ENCODE results near the gene PPP2R5C. TPM values are rescaled to one million over a fixed set of nuclear protein-coding genes. Genes with fewer than 3 reads are reported as not detected.
A peak's percentile ranks its signal among the peaks of the same experiment; 100 is the strongest.

PPP2R5C gene
- total and polyA plus RNA-seq, 9 of the 15 experiments (the other 6 are each of a cell fraction or from before 2014, with no cell fraction given), result 284 to 617 (median 395) TPM

DNA sequence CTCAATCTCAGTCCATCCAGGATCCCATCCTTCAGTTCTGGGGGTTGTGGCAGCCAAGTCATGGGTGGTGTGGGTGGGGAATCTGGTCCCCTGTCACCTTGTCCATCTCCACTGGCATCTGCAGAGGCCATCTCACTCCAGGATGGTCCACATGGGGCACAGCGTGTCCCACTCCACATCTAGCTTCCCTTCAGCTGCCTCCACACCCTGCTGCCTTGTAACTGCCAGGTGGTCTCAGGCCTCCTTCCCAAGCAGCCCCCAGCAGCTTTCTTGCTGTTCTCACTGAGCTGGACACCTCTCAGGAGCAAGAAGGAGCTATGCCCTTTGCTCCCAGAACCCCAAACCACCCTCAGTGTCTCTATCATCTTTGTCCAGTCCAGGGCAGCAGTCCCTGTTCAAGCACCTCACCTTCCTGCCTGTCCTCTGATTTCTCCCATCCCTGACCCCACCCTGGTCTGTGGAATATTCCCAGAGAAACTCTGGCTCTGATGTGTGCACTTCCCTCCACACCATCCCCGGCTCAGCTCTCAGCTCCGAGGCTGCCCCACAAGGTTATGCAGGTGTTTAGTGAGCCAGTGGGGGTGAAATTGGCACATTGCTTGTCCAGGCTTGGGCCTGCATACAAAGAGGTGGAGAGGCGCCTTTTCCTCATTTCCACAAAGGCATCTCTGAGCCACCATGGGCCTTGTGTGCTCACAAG is 189.2 kb downstream of the PPP2R5C start:
- Histone ChIP-seq H2AFZ (ENCODE audit: low read depth, low read length) (no peak overlapping the region), H3K4me1 (replicated peaks in 1 of 2; ENCODE audit: control insufficient read depth in 2 of 2, insufficient read depth in 2 of 2, low read length in 2 of 2) (peaks cover 5 to 20% of the 10 kb centered on the region in 2 experiments; a peak in 4 of 5 replicates), H3K27ac (ENCODE audit: extremely low read depth, low read depth, low read length) (no peak overlapping the region), H3K36me3 (ENCODE audit: control insufficient read depth, insufficient read depth, low read length) (no peaks in the 10 kb centered on the region), H3K9me1 (ENCODE audit: control insufficient read depth, insufficient read depth, low read length) (no peaks in the 10 kb centered on the region), H3K27me3 (ENCODE audit: control insufficient read depth in 2 of 2, insufficient read depth in 2 of 2, low read length in 2 of 2) (no peaks in the 10 kb centered on the region), H4K20me1 (replicated peaks; ENCODE audit: control insufficient read depth, insufficient read depth, low read length) (no peaks in the 10 kb centered on the region), H3K4me2 (ENCODE audit: insufficient read depth, low read length) (no peak overlapping the region), H3K9me3 (replicated peaks; ENCODE audit: control insufficient read depth, insufficient read depth, low read depth, low read length) (no peaks in the 10 kb centered on the region), H3K4me3 (no peak overlapping the region), H3K79me2 (ENCODE audit: control insufficient read depth, insufficient read depth, low read length) (peaks cover 17% of the 10 kb centered on the region), H3K9ac (ENCODE audit: insufficient read depth in 1 of 2, low read depth in 2 of 2, low read length in 2 of 2) (peak overlapping the region in 1 of 2 experiments; percentile 80; a peak in 2 of 4 replicates)
- intact Hi-C loops (cut with micrococcal nuclease), result no loop called here
- in situ Hi-C loops (cut with MboI), result no loop called here
- ChIA-PET CTCF (ENCODE audit: low intra/inter-chr PET ratio) (no interaction called here), POLR2A (interaction anchor here (0.8 kb wide), 1 partner anchor 21 kb away, joined by 3 read pairs; no protein-coding TSS in a partner anchor)
- FAIRE-seq, result no peak
- 80% methylated on average over 2 of the region's 4 CpGs for WGBS (ENCODE audit: insufficient coverage, low coverage, missing lambda C conversion rate)
- no peak for DNase-seq (ENCODE audit: extremely low read depth in 1 of 4, low spot score in 3 of 4)
- BruUV-seq (replicated peaks), result no TSS peak
- no peak for ATAC-seq
- TF ChIP-seq ZNF124 (CRISPR knock-in tag; IDR thresholded peaks at IDR 0.05), result no peak
- TF ChIP-seq, protein P1, sequence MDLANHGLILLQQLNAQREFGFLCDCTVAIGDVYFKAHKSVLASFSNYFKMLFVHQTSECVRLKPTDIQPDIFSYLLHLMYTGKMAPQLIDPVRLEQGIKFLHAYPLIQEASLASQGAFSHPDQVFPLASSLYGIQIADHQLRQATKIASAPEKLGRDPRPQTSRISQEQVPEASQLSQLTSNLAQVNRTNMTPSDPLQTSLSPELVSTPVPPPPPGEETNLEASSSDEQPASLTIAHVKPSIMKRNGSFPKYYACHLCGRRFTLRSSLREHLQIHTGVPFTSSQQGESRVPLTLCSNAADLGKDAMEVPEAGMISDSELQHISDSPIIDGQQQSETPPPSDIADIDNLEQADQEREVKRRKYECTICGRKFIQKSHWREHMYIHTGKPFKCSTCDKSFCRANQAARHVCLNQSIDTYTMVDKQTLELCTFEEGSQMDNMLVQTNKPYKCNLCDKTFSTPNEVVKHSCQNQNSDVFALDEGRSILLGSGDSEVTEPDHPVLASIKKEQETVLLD (IDR thresholded peaks at IDR 0.05), result no peak
- TF ChIP-seq, protein P2, sequence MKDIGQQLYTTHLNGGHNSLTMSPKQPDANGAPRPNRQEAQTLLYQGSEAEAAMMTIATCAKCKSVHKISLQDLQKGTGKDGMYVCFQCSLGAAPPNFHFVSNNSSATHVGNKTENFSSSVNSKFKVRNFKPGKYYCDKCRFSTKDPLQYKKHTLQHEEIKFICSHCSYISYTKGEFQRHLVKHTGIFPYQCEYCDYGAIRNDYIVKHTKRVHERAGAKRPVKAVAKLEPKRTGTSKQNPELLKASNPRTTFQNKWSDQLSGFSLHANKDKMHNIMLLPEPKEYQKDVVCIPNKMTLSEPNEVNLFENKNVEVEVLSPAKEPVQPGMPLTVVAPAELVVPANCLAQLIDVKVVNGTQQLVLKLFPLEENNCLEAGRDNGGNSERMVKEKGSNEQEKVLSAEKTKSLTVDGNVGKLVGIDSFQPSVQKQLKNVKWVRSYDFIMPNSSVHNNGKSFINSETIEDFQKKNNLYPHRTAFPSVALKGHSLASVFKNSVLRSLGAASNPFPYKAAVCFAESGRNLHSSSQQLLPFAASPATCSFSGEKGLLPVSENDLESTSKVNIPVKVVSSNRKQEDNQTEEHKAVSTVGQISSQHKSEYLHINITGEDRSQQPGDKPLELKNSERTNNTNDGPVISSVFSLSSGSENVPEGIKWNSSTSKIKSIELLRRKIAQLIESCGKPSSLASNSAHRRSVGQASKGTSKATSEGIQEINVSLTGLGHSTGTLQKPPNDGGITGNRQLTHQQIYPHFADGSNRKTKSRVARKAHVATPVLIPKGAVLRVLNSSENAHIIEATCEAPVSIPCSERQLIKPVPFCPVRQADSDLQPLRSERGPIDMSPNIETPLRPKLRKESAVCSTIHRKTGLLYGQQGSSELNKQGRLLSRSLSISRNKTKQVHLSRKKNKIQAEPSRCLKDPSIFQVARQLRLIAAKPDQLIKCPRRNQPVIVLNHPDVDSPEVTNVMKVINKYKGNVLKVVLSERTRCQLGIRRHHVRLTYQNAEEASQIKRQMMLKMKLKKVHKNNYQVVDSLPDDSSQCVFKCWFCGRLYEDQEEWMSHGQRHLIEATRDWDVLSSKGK (CRISPR knock-in tag; IDR thresholded peaks at IDR 0.05), result no peak
- TF ChIP-seq, protein P3, sequence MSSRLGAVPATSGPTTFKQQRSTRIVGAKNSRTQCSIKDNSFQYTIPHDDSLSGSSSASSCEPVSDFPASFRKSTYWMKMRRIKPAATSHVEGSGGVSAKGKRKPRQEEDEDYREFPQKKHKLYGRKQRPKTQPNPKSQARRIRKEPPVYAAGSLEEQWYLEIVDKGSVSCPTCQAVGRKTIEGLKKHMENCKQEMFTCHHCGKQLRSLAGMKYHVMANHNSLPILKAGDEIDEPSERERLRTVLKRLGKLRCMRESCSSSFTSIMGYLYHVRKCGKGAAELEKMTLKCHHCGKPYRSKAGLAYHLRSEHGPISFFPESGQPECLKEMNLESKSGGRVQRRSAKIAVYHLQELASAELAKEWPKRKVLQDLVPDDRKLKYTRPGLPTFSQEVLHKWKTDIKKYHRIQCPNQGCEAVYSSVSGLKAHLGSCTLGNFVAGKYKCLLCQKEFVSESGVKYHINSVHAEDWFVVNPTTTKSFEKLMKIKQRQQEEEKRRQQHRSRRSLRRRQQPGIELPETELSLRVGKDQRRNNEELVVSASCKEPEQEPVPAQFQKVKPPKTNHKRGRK (tag; IDR thresholded peaks at IDR 0.05), result no peak
- TF ChIP-seq GATAD2B (IDR thresholded peaks at IDR 0.05; ENCODE audit: borderline replicate concordance), result no peak
- TF ChIP-seq FOS (IDR thresholded peaks at IDR 0.05; ENCODE audit: extremely low read depth, insufficient read length), result no peak
- TF ChIP-seq ZNF347 (CRISPR knock-in tag; IDR thresholded peaks at IDR 0.05; ENCODE audit: low read depth), result no peak
- no peak for TF ChIP-seq NR2F6 (CRISPR knock-in tag; IDR thresholded peaks at IDR 0.05)
- TF ChIP-seq, protein P4, sequence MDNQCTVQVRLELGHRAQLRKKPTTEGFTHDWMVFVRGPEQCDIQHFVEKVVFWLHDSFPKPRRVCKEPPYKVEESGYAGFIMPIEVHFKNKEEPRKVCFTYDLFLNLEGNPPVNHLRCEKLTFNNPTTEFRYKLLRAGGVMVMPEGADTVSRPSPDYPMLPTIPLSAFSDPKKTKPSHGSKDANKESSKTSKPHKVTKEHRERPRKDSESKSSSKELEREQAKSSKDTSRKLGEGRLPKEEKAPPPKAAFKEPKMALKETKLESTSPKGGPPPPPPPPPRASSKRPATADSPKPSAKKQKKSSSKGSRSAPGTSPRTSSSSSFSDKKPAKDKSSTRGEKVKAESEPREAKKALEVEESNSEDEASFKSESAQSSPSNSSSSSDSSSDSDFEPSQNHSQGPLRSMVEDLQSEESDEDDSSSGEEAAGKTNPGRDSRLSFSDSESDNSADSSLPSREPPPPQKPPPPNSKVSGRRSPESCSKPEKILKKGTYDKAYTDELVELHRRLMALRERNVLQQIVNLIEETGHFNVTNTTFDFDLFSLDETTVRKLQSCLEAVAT (IDR thresholded peaks at IDR 0.05), result no peak
- no peak for TF ChIP-seq SIN3A (IDR thresholded peaks at IDR 0.05; ENCODE audit: borderline replicate concordance in 2 of 2, control insufficient read depth in 1 of 2, low read depth in 2 of 2, low read length in 2 of 2)
- TF ChIP-seq, protein P5, sequence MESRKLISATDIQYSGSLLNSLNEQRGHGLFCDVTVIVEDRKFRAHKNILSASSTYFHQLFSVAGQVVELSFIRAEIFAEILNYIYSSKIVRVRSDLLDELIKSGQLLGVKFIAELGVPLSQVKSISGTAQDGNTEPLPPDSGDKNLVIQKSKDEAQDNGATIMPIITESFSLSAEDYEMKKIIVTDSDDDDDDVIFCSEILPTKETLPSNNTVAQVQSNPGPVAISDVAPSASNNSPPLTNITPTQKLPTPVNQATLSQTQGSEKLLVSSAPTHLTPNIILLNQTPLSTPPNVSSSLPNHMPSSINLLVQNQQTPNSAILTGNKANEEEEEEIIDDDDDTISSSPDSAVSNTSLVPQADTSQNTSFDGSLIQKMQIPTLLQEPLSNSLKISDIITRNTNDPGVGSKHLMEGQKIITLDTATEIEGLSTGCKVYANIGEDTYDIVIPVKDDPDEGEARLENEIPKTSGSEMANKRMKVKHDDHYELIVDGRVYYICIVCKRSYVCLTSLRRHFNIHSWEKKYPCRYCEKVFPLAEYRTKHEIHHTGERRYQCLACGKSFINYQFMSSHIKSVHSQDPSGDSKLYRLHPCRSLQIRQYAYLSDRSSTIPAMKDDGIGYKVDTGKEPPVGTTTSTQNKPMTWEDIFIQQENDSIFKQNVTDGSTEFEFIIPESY (CRISPR knock-in tag; IDR thresholded peaks at IDR 0.05), result no peak
